Activated naive CD4-positive, alpha-beta T cell (primary cell): ENCODE measurements around the gene STRA6.

Experiments used
- DNase-seq, 4 experiments: peaks; one replicate each; lab custom pipeline; 2025; lab: John Stamatoyannopoulos, UW

The STRA6 gene

DNA sequence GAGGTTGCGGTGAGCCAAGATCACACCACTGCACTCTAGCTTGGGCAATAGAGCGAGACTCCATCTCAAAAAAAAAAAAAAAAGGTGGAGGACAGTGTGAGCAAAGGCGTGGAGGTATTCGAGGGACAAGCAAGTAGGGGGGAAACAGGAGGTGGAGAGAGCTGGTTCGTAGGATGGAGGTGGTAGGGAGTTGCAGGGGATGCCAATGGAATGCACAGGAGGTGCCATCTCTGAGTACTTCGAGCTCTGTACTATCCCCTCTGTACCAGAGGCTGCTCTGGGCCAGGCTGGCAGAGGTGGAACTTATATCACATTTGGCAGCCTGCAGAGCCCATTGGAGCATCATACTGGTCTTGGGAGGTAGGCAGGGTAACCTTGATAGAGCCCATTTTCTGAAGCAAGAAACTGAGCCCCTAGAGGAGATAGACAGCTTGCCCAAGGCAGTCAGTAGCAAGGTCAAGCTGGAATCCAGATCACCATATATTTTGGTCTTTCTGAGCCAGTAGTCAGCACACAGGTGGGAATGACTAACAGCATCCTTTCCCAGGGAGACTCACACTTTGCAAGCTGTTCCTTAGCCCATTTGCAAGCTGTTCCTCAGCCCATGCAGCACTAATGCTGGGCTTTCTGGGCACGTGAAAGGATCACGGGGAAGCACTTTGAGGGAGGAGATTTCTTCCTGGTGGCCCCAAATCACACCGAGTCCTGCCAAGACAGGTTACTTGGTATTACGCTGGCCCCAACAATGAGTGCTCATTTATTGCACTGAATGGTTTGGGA lies 24.4 kb upstream of the STRA6 start:
- DNase-seq = no peak

DNA sequence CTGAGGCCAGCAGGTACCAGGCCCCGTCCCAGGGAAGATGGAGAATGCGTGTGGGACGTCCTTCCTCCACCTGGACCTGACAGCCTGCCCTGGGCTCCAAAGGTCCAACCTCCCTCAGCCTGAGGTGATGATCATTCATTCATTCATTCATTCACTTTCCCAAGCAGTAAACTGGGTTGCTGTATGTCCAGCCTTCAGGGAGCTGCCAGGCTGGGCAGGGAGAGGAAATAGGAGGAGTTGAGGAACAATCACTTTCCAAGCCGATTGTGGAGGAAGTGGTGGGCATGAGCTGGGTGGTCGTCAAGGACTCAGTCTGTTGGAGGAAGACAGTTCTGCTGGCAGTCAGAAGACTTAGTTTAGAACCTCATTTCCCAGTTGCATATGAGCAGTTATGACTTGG lies 23.3 kb upstream of the STRA6 start:
- DNase-seq = no peak

DNA sequence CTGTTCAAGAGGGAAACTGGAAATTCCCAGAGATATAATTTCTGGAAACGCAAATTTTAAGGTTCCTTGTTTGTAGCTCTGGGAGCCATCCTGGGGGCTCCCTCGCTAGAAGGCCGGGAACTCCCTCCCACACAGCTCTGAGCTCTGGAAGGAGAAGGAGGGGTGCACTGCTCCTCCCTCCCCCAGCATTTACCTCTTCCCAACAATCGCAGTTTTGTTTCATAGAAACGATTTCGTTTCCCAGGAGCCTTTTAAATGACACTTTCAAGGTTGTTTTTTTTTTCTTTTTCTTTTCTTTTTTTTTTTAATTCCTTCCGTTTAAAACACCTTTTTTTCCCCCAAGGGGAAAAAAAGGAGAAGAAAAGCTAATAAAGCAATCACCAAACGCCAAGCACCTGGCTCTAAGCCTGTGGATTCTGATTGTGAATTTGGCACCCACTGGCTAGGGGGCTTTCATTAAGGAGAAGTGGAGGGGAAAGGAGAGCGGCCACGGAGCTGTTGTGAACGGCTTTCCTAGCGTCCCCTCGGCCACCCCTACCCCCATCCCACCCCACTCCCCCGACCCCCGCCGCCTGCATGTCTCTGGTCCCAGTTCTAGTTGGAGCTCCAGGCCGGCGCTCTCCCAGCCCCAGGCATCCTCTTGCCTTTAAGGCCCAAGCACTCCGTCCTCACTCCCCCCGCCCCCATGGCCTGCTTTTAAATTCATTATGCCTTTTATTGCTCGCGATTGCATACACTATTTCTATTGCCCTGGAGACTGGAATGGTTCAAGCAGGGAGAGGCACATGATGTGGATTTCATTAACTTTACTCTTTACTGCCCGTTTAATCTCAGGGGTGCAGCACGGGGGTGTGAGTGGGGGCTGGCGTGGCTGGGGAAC lies 19.9 kb upstream of the STRA6 start:
- no peak for DNase-seq

DNA sequence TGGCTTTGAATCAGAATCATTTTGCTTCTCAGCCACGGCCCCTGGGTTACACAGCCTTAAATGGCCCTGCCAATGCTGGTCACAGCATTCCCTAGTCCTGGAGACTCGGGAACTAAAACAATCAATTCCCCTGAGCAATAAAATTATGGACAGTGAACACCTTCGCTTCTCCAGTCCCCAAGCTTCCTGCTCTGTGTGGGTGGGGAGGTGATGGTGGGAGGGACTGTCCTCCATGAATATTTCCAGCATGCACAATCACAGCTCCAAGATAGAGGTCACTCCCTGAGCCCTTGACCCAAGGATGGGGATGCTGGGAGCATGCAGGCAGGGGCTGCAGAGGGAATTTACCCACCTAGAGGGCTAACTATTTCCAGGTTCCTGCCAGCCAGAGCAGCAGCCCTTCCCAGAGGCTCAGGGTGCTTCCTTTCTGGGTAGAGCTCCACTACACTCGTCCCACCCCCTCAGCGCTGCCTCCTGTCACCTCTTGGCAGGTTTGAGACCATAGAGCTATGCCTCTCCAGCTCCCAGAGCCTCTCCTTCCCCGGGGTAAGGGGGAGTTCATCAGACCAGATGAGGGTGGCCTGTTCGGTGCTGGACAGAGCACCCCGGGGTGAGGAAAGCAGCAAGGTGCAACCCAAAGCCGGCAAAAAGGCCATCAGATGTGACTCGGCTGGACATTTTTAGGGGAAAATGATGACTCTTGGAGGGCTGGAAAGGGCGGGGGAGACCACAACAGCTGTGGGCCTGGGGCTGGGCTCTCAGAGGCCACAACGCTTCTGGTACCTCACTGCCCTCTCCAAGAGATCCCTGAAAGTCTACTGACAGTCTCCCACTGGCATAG lies 19.0 kb upstream of the STRA6 start:
- DNase-seq = no peak

DNA sequence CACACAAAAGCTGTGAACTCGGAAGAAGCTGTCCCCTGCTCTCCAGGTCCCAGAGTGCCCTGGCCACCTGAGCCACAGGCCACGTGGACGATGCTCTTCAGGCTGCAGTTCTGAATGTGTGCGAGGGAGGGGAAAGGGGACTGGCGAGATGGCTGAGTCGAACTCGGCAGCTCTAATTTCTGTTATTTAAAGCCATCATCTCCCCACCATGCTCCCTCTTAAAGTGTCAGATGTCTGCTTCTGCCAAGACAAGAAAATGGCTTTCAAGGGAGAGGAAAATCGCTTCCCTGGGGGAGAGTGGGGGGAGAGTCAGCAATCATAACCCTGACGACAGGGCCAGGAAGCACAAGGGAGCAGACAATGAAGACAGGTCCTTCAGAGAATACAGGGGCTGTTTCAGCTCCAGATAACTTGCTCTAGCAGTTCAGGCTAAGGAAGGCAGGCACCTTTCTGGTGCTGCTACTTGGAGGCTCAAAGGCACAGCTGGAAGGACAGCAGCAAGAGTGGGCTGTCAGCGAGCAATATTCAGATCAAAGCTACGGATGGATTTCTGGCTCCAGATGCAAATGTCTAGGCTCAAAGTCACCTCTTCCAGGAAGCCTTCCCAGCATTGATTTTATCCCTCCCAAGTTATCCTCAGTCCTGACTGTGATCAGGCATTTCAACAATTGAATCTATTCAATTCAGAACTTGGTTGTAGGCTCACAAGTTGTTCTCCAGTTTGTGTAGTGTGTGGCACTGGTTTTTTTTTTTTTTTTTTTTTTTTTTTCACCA lies 18.1 kb upstream of the STRA6 start:
- no peak for DNase-seq

DNA sequence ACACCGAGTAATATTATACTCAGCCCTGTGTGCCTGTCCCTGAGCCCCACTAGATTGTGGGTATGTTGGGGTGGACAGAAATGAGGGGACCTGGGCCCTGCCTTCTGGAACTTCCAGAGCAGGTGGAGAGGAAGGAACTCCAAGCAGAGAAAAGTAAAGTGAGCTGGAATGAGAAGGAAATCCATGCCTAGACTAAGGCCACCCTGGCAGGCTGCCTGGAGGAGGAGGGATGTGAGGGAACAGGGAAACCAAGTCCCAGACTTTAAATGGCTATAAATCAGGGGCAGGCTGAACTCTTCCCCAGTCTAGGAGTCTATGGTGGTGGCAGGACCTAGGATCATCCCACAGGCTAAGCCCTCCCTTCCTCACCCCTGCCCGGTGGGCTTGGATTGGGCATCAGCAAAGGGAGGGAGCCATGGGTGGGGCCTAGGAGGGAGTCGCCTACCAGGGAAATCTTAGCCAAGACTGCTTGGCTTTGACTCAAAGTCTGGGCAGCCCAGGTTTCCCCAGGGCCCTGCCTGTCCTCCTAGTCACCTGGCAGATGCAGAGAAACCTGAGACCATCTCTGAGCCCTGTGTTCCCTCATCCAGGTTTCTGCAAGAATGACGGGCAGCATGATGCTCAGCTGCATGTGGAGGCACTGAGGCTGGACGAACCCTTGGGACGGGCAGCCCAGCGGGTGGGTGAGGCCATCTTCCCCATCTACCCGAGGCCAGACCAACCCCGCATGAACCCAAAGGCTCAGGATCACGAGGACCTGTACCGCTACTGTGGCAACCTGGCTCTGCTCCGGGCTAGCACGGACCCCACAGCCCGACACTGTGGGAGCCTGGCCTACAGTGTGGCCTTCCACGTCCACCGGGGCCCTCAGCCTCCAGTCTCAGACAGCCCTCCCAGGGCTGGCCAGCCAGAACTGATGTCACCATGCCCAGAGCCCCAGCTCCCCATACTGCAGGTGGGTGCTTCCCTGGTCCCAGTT lies 15.6 kb upstream of the STRA6 start:
- DNase-seq = no peak

DNA sequence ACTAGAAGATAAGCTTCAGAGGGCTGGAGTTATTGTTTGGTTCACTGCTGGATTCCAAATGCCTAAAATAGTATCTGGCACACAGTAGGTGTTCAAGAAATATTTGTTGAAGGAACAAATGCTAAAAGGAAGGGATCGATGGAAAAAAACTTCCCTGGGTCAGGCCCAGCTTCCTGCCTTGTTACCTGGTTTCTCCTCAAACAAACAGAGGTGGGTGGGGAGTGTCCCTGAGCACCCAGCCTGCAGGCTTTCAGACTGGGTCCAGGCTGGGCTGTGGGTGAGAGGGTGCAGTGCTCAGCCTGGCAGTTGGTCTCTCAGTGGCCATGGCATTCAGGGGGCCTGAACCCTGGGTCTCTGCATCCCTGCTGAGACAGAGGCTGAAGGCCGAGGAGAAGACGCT lies 14.4 kb upstream of the STRA6 start:
- DNase-seq = no peak

DNA sequence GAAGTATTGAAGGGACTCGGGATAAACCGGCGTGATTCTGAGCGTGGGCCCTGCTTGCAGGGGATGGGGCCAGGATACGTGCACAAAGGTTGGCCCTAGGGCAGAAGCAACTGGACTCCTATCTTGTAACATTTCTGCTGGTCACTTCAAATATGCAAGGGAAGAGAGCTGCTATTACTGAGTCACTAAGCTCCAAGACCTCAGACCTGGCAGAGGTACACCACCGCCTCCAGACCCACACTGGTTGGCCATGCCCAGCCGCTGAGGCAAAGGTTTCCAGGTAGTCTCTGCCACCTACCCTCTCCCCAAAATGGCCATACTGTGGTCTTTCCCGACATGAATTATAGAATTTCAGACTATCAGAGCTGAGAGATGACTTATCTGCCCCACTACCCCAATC lies 13.4 kb upstream of the STRA6 start:
- no peak for DNase-seq

DNA sequence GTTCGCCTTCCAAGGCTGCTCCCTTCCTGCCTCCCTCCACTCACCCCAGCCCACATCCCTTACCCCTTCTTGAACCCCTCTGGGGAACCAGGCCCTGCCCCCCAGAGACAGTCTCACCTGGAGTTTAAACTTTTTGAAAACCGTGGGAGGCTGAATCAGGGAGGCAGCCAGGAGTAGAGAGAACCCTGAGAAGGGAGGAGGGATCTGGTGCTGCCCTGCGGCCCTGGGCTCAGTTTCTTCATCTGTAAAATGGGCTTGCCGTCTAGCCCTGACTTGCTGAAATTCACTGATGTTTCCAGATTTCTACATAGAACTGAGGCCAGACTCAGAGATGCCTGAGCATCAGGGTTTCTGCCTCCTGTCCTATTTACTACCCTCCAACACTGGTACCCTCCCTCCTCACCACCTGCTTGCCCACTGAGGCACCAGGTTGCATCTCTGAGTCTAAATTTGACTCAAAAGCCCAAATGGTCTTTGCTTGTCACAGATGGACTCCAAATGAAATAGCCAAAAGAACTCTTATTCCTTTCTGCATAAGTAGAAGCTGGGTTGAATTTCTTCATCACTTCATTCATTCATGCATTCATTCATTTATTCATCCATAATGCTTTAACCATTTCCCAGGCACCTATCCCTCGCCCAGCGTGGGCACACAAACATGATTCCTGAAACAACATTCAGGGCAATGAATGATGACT lies 11.9 kb upstream of the STRA6 start:
- DNase-seq = no peak

DNA sequence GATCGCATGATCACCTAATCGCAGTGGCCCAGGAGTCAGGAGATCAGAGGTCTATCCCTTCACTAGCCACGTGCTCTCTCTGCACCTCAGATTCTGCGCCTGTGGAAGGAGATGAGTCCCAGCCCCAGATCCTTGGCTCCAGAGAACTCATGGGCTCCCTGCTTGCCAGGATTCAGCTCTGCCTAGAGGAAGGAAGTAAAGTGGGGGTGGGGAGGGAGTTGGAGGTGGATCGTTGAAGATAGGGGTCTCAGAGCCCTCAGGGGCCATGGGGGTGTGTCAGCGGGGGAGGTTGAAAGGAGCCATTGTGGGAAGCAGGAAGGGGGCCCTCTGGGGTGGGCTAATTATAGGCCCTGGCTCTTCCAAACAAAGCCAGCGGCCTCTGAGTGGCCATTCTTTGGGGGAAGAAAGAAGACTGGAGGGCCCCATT lies 11.3 kb upstream of the STRA6 start:
- DNase-seq = no peak

DNA sequence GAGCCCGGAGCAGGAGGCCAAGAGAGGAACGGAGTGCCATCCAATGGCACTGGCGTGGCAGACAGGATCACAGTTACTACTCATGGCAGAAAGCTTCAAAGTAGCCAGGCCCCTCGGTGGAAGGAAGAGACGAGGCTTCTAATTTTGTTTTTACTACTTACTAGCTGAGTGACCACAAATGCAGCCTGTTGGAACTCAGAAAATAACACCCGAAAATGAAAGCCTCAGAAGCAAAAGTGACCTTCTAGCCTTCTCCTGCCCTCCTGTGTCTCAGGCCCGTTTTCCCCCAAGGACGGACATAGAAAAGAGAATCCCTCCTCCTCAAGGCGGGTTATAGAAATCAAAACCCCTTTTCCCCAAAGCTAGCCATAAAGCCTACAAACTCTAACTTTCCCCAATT lies 9.9 kb upstream of the STRA6 start:
- no peak for DNase-seq

DNA sequence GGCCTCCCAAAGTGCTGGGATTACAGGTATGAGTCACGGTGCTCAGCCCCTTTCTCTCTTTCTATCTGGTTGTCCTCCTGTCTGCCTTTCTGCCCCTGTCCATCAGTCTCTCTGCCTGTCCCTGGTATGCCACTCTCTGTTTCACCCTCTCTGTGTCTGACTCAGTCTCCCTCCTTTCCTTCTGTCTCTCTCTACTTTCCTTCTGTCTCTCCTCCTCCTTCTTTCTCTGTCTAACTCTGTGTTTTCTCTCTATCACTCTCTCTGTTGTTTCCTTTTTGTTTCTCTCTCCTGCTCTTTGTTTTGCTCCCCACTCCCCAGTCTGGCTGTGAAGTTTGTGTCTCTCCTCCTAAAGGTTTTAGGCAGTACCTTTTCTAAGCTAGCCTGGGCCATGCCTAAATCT lies 9.1 kb upstream of the STRA6 start:
- no peak for DNase-seq

DNA sequence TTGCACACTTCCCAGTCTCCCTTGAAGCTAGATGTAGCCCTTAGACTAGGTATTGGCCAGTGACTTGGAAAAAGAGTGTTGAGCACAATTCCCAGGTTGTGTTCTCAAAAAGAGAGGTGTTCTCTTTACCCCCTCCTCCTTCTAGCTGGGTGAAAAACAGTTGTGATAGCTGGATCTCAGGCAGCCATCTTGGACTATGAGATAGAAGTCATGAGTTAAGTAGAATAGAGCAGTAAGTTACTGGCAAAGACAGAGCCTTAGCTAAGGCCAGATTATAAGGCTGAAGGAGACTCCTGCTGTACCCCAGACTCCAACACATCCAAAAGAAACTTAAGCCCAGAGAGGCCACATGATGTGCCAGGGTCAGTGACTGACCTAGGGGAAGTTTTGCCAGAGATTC lies 8.1 kb upstream of the STRA6 start:
- DNase-seq = no peak

DNA sequence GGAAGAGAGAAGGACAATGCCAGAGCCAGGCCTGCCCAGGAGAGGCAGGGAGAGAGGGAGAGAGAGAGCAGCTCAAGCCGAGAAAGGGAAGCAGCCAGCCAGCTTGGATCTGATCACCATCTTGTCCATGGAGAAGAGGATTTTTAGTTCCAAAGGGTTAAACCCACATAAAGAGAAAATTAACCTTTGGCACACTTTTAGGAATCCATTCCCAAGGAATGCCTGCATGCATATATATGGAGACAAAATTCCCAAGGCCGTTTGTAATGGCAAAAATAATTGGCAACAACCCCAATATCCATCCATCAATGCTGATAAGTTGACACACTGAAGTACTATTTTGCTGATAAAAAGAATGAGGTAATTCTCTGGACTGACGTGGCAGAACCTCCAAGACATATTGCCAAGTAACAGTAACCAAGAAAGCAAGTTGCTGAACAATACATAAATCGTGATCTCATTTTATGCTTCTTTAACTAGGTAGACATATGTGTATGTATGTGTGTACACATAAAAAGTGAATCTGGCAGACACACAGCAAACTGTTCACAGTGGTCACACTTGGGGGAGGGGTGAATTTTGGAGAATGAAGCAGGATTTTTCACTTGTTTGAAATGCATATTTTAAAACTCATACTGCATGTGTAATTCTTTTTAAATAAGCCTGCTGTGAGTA lies 7.5 kb upstream of the STRA6 start:
- DNase-seq = no peak

DNA sequence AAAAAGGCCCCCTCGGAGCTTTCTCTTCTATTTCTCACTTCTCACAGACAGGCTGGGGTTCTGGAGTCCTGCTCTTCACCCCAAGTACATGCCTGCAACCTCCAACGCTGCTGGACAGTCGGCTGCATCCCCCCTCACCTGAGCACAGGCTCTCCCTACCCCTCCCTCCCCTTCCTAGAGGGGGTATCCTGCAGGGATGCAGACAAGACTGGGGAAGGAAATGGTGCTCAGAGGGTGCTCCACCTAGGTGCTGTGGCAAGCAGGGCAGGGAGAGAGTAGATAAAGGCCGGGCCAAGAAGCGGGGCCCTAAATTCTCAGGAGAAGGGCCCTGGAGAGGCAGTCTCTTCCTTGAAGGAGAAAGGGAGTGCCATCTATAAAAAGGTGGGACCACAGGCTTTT lies 7.0 kb upstream of the STRA6 start:
- DNase-seq = no peak

DNA sequence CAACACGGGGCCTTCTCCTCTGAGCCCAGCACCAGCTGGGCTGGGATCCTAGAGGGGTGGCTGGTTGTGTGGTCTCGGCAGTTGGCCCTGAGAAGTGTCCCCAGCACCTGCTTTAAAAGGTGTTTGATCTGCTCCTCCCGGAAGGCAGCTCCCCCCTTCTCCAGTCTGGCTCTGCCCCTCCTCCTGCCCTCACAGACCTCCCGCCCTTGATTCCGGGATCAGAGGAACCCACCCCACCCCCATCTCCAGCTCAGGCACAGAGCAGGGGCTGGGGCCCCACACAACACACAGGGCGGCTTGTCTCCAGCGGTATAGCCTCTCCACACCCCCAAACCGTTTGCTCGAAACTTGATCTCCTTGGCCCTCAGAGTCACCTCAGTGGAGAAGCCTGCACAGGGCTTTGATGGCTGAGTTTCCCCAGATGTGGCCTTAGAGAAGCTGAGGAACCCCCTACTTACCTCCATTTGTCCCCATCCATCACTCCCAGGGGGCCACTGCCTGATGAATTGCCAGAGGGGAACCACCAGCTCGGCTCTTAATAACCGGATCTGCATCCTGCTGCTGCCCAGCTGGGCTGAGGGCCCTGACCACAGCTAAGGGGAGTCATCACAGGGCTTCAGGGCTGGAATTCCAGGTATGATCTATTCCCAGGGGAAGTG lies 6.4 kb upstream of the STRA6 start:
- DNase-seq = no peak

DNA sequence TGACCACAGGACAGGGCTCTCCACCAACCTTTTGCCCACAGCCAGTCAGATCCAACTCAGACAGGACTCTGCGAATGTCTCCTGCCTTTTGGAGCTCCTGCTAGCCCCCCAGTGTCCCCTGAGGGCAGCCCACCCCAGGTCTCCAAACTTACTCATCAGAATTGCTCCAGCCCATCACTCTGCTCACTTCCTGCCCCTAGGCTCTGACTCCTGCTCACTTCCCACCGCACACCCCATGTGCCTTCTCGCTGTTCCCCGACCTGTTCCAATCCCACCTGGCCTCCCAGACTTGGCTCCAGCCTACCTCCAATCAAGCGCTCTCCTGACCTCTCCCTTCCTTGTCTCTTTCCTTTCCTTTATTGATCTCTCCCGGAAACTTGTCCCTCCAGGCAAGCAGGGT lies 5.9 kb upstream of the STRA6 start:
- DNase-seq = no peak

DNA sequence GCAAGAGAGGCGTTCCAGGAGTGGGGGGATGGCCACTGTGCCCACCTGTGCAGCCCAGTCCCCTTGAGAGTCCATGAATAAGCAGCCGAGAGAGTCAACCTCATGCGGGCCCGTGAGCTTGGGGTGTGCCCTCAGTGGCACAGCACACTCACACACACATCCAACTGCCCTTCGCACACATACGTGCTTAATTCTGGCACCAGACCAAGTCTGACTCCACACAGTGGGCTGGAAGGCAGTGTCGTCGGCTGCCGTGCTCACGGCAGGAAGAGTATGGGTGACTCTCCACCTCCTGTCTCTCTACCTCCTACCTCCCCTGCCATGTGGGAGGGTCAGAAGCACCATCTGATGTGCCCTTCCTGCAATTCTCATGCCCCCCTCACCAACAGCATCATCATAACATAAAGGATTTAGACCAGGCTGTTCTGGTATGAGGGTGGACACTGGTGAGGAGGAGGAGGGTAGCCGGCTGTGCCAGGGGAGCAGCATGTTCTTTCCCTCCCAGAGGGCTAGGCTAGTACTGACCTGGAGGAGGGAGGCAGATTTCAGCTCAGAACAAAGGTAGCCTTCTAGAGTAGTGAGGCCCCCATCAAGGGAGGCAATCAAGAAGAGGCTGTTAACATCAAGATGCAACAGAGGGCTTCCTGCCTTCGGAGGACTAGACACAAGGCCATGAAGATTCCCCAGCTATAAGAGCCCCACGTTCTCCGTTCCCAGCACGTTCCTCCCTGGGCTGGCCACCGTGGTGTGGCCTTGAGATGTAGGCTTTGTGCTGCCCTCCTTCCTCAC lies 5.3 kb upstream of the STRA6 start:
- no peak for DNase-seq
